ENCODE measurements around the gene INHA. TPM values are rescaled to one million over a fixed set of nuclear protein-coding genes. Genes with fewer than 3 reads are reported as not detected.

Gene INHA
- total RNA-seq, 1 experiment from 2014 or later = 1.5 TPM

DNA sequence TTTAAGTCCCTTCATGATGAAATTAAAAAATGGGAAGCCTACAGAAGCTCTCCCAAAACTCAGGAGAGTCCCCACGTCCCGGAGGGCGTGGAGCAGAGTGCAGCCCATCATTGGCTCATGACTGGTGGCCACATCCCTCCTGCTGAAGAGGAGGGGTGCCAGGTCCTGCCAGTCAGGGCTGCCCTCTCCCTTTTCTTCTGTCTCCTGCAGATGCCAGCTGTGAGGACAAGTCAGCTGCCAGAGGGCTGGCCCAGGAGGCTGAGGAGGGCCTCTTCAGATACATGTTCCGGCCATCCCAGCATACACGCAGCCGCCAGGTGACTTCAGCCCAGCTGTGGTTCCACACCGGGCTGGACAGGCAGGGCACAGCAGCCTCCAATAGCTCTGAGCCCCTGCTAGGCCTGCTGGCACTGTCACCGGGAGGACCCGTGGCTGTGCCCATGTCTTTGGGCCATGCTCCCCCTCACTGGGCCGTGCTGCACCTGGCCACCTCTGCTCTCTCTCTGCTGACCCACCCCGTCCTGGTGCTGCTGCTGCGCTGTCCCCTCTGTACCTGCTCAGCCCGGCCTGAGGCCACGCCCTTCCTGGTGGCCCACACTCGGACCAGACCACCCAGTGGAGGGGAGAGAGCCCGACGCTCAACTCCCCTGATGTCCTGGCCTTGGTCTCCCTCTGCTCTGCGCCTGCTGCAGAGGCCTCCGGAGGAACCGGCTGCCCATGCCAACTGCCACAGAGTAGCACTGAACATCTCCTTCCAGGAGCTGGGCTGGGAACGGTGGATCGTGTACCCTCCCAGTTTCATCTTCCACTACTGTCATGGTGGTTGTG, 2.6 kb downstream of the INHA start:
- CTCF ChIA-PET = no interaction called here
- intact Hi-C loops (cut with micrococcal nuclease) = no loop called here
- POLR2A ChIA-PET (ENCODE audit: unreplicated experiment) = no interaction called here
- DNase-seq (no peak), ATAC-seq (no peak)
- H3F3A ChIP-seq (ENCODE audit: low read length, unreplicated experiment) = no peaks in the 10 kb centered on the region
- no peaks in the 10 kb centered on the region for H4K20me1 ChIP-seq (ENCODE audit: low read length)
- no peak overlapping the region for H3K9ac ChIP-seq (ENCODE audit: low read length)
- H2AFZ ChIP-seq (ENCODE audit: low read length) = no peak overlapping the region
- no peak overlapping the region for H3K4me2 ChIP-seq (ENCODE audit: low read length)
- peaks cover 14% of the 10 kb centered on the region for H3K79me2 ChIP-seq (ENCODE audit: low read length)
- no peaks in the 10 kb centered on the region; the same call in 1 of the 2 replicates for H3K36me3 ChIP-seq (ENCODE audit: low read depth, low read length)
- TF ChIP-seq, protein P1, sequence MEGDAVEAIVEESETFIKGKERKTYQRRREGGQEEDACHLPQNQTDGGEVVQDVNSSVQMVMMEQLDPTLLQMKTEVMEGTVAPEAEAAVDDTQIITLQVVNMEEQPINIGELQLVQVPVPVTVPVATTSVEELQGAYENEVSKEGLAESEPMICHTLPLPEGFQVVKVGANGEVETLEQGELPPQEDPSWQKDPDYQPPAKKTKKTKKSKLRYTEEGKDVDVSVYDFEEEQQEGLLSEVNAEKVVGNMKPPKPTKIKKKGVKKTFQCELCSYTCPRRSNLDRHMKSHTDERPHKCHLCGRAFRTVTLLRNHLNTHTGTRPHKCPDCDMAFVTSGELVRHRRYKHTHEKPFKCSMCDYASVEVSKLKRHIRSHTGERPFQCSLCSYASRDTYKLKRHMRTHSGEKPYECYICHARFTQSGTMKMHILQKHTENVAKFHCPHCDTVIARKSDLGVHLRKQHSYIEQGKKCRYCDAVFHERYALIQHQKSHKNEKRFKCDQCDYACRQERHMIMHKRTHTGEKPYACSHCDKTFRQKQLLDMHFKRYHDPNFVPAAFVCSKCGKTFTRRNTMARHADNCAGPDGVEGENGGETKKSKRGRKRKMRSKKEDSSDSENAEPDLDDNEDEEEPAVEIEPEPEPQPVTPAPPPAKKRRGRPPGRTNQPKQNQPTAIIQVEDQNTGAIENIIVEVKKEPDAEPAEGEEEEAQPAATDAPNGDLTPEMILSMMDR (conservative IDR thresholded peaks at IDR 0.05; ENCODE audit: low read depth, low read length) = no peak
- TF ChIP-seq EZH2 (IDR thresholded peaks at IDR 0.05; ENCODE audit: low read length, unreplicated experiment) (no peak), EZH2phosphoT487 (IDR thresholded peaks at IDR 0.05; ENCODE audit: borderline replicate concordance, low read length) (no peak)
- no peaks in the 10 kb centered on the region for H3K27me3 ChIP-seq (ENCODE audit: low read length)
- no peak overlapping the region for H3K27ac ChIP-seq (ENCODE audit: low read length)
- H3K9me2 ChIP-seq (replicated peaks; ENCODE audit: low read length) = no peaks in the 10 kb centered on the region
- BruUV-seq (replicated peaks) = no TSS peak
- H3K4me3 ChIP-seq (ENCODE audit: low read length) = no peak overlapping the region
- H3K9me3 ChIP-seq (ENCODE audit: low read length) = no peaks in the 10 kb centered on the region
- peaks cover 34% of the 10 kb centered on the region for H3K4me1 ChIP-seq (ENCODE audit: insufficient read depth, low read length)

DNA sequence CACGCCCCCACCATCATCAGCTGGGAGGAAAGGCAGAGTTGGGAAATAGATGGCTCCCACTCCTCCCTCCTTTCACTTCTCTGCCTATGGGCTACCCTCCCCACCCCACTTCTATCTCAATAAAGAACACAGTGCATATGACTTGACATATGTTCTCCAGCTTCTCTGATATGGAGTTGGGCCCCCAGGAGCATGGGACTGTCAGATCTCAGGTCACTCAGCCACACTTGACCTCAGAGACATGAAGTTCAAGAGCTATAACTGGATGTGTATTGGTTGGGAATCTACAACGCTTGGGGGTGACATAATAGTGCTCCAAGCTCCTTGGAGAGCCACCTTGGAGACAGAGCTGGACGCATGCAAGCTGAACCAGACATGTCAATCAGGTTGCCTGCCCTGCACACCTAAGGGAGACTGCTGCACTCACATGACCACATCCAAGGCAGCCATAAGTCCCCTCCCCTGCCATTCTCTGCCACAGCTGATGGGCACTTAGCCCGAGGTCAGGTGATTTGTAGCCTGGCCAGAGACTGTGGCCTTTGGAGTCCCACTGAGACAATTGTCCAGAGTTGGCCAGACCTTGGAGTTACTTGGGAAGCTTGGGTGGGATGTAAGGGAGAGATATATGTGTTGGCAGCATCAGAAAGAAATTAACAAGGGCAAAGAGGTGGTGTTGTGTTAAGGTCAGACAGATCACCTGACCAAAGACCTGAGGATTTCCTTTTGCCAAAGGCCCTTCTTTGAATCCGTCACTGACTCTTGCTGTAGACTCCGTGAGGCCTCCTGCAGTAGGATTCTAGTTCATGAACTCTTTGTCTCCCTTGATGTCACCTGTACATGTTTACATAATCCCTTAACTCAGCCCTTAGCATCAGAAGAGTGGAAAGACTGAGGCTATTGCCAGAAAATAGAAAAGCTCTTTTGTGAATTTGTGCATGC, 3.7 kb downstream of the INHA start:
- ATAC-seq = no peak
- ChIA-PET CTCF (no interaction called here), POLR2A (ENCODE audit: unreplicated experiment) (no interaction called here)
- H3K9me3 ChIP-seq (ENCODE audit: low read length) = no peaks in the 10 kb centered on the region
- no peaks in the 10 kb centered on the region for H3K36me3 ChIP-seq (ENCODE audit: low read depth, low read length)
- no peak overlapping the region for H3K9ac ChIP-seq (ENCODE audit: low read length)
- TF ChIP-seq EZH2 (IDR thresholded peaks at IDR 0.05; ENCODE audit: low read length, unreplicated experiment) (no peak), EZH2phosphoT487 (IDR thresholded peaks at IDR 0.05; ENCODE audit: borderline replicate concordance, low read length) (no peak)
- TF ChIP-seq, protein P1 (conservative IDR thresholded peaks at IDR 0.05; ENCODE audit: low read depth, low read length) = no peak
- no peaks in the 10 kb centered on the region for H3K9me2 ChIP-seq (replicated peaks; ENCODE audit: low read length)
- H2AFZ ChIP-seq (ENCODE audit: low read length) = no peak overlapping the region
- intact Hi-C loops (cut with micrococcal nuclease) = loop anchor here (2.0 kb wide), 1 partner anchor 21 kb away; the partner anchor contains the start of gene STK11IP
- no peaks in the 10 kb centered on the region for H3F3A ChIP-seq (ENCODE audit: low read length, unreplicated experiment)
- no peak for DNase-seq
- no TSS peak for BruUV-seq (replicated peaks)
- peak overlapping the region; percentile 29; the same call in 1 of the 2 replicates for H3K27ac ChIP-seq (ENCODE audit: low read length)
- H3K4me3 ChIP-seq (ENCODE audit: low read length) = no peak overlapping the region
- H3K4me1 ChIP-seq (ENCODE audit: insufficient read depth, low read length) = peaks cover 29% of the 10 kb centered on the region
- no peaks in the 10 kb centered on the region for H3K27me3 ChIP-seq (ENCODE audit: low read length)
- H4K20me1 ChIP-seq (ENCODE audit: low read length) = no peaks in the 10 kb centered on the region
- peaks cover 2% of the 10 kb centered on the region; the same call in 1 of the 2 replicates for H3K79me2 ChIP-seq (ENCODE audit: low read length)
- peak overlapping the region; percentile 71; the same call in 1 of the 2 replicates for H3K4me2 ChIP-seq (ENCODE audit: low read length)
